Measurements from ENCODE around the gene CASP8. TPM values are rescaled to one million over a fixed set of nuclear protein-coding genes. Genes with fewer than 3 reads are reported as not detected.

The CASP8 gene
- 13.3 and 13.9 TPM in 2 replicates for total RNA-seq

GRCh38 chr2:201260302-201260800 lies at the start of gene CASP8:
CASP8 (plus strand) TSS chr2:201260536; CDS start chr2:201266487, 5,951 bp downstream.

Other genes with a start within 250 kb of the CASP8 start
- gene HYCC2, start 188.9 kb upstream of the CASP8 start, total RNA-seq = 4.7 and 7.2 TPM in 2 replicates
- gene NDUFB3, start 188.5 kb upstream of the CASP8 start, total RNA-seq = 46.2 and 60.9 TPM in 2 replicates
- 52.6 and 55.2 TPM in 2 replicates for gene CFLAR, start 144.4 kb upstream of the CASP8 start, total RNA-seq
- gene CASP10, start 77.4 kb upstream of the CASP8 start, total RNA-seq = 2.7 and 3.7 TPM in 2 replicates
- 1.0 and 2.0 TPM in 2 replicates for gene FLACC1, start 96.8 kb downstream of the CASP8 start, total RNA-seq
- 14.8 and 16.7 TPM in 2 replicates for gene TRAK2, start 190.9 kb downstream of the CASP8 start, total RNA-seq
- gene STRADB, start 191.2 kb downstream of the CASP8 start, total RNA-seq = 19.3 and 23.1 TPM in 2 replicates

Data from cardiac ventricle fibroblast (primary cell).